OCI-LY1 (cell line): ENCODE measurements around the gene EEF1G.

Experiments used
- EZH2 ChIP-seq: fragments of 200-600 bp; sonication (generic), shearing (Covaris generic); IDR thresholded peaks from 2 replicates; pipeline ENCODE4 v1.8.0; 2017; ENCODE audit warnings: borderline replicate concordance, mixed run types, mild to moderate bottlenecking, antibody characterized with exemption, low read length, moderate library complexity, mixed read lengths
- TF ChIP-seq, protein P1 (sequence below): fragments of 200-600 bp; sonication (generic), shearing (Covaris generic); IDR thresholded peaks from 2 replicates; pipeline ENCODE4 v1.5.1; 2017; ENCODE audit warnings: mild to moderate bottlenecking, antibody characterized with exemption, low read length, moderate library complexity, mixed read lengths

GRCh38 chr11:62621027-62621566, 47.4 kb upstream of the EEF1G start:
- TF ChIP-seq, protein P1, sequence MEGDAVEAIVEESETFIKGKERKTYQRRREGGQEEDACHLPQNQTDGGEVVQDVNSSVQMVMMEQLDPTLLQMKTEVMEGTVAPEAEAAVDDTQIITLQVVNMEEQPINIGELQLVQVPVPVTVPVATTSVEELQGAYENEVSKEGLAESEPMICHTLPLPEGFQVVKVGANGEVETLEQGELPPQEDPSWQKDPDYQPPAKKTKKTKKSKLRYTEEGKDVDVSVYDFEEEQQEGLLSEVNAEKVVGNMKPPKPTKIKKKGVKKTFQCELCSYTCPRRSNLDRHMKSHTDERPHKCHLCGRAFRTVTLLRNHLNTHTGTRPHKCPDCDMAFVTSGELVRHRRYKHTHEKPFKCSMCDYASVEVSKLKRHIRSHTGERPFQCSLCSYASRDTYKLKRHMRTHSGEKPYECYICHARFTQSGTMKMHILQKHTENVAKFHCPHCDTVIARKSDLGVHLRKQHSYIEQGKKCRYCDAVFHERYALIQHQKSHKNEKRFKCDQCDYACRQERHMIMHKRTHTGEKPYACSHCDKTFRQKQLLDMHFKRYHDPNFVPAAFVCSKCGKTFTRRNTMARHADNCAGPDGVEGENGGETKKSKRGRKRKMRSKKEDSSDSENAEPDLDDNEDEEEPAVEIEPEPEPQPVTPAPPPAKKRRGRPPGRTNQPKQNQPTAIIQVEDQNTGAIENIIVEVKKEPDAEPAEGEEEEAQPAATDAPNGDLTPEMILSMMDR, result no peak
- no peak for TF ChIP-seq EZH2
